ENCODE measurements around the gene UCK1.

The UCK1 gene

GRCh38 chr9:131496844-131497405 is 34.1 kb downstream of the UCK1 start:
- Mint-ChIP-seq H3K36me3 (peaks cover 94% of the 10 kb centered on the region), H3K4me1 (peaks cover 43% of the 10 kb centered on the region), H3K4me3 (no peak overlapping the region), H3K9me3 (no peaks in the 10 kb centered on the region), H3K27ac (peak overlapping the region; percentile 83)
- ATAC-seq (no peak), DNase-seq (ENCODE audit: low spot score in 2 of 2) (no peak)

- Mint-ChIP-seq H3K4me3 (no peak overlapping the region), H3K4me1 (peaks cover 33% of the 10 kb centered on the region), H3K9me3 (no peaks in the 10 kb centered on the region), H3K36me3 (peaks cover 97% of the 10 kb centered on the region), H3K27ac (peak overlapping the region; percentile 17)
- DNase-seq (ENCODE audit: low spot score in 2 of 2), result no peak
- no peak for ATAC-seq
Measured at GRCh38 chr9:131495785-131496184, 35.3 kb downstream of the UCK1 start.

- no peak for DNase-seq (ENCODE audit: low spot score in 2 of 2)
- Mint-ChIP-seq H3K36me3 (peaks cover 97% of the 10 kb centered on the region), H3K4me3 (no peak overlapping the region)
Measured at GRCh38 chr9:131494296-131494870, 36.7 kb downstream of the UCK1 start.

GRCh38 chr9:131492070-131492469 is 39.0 kb downstream of the UCK1 start:
- Mint-ChIP-seq H3K27ac (peak overlapping the region; percentile 29), H3K36me3 (peaks cover 100% of the 10 kb centered on the region), H3K9me3 (no peaks in the 10 kb centered on the region), H3K4me1 (peaks cover 10% of the 10 kb centered on the region), H3K4me3 (no peak overlapping the region)
- ATAC-seq (no peak), DNase-seq (ENCODE audit: low spot score in 2 of 2) (no peak)

More at GRCh38 chr9:131494296-131494870, 36.7 kb downstream of the UCK1 start:
- Mint-ChIP-seq H3K4me1 (peaks cover 19% of the 10 kb centered on the region), H3K27ac (peak overlapping the region; percentile 50), H3K9me3 (no peaks in the 10 kb centered on the region)
- no peak for ATAC-seq

GRCh38 chr9:131491001-131491710 is 39.9 kb downstream of the UCK1 start:
- H3K27ac Mint-ChIP-seq, result peak overlapping the region; percentile 43
- DNase-seq (ENCODE audit: low spot score in 2 of 2) (no peak), ATAC-seq (no peak)
- no peaks in the 10 kb centered on the region for H3K9me3 Mint-ChIP-seq
- H3K36me3 Mint-ChIP-seq, result peaks cover 100% of the 10 kb centered on the region
- peaks cover 7% of the 10 kb centered on the region for H3K4me1 Mint-ChIP-seq
- H3K4me3 Mint-ChIP-seq, result no peak overlapping the region

GRCh38 chr9:131490514-131490913 is 40.5 kb downstream of the UCK1 start:
- H3K27ac Mint-ChIP-seq, result peak overlapping the region; percentile 43

GRCh38 chr9:131487621-131488031 is 43.4 kb downstream of the UCK1 start:
- H3K36me3 Mint-ChIP-seq, result peaks cover 100% of the 10 kb centered on the region
- H3K4me1 Mint-ChIP-seq, result peaks cover 7% of the 10 kb centered on the region
- no peak for DNase-seq (ENCODE audit: low spot score in 2 of 2)
- H3K9me3 Mint-ChIP-seq, result no peaks in the 10 kb centered on the region
- no peak for ATAC-seq
- H3K4me3 Mint-ChIP-seq, result no peak overlapping the region
- no peak overlapping the region for H3K27ac Mint-ChIP-seq

More at GRCh38 chr9:131490514-131490913, 40.5 kb downstream of the UCK1 start:
- H3K4me1 Mint-ChIP-seq, result peaks cover 7% of the 10 kb centered on the region
- DNase-seq (ENCODE audit: low spot score in 2 of 2) (no peak), ATAC-seq (no peak)
- H3K9me3 Mint-ChIP-seq, result no peaks in the 10 kb centered on the region
- H3K4me3 Mint-ChIP-seq, result no peak overlapping the region
- H3K36me3 Mint-ChIP-seq, result peaks cover 100% of the 10 kb centered on the region

GRCh38 chr9:131487001-131487400 is 44.1 kb downstream of the UCK1 start:
- no peak overlapping the region for H3K4me3 Mint-ChIP-seq
- ATAC-seq (no peak), DNase-seq (ENCODE audit: low spot score in 2 of 2) (no peak)
- H3K9me3 Mint-ChIP-seq, result no peaks in the 10 kb centered on the region
- H3K27ac Mint-ChIP-seq, result no peak overlapping the region
- peaks cover 7% of the 10 kb centered on the region for H3K4me1 Mint-ChIP-seq
- peaks cover 100% of the 10 kb centered on the region for H3K36me3 Mint-ChIP-seq

- no peak for ATAC-seq
- no peak for DNase-seq (ENCODE audit: low spot score in 2 of 2)
- Mint-ChIP-seq H3K4me1 (peaks cover 7% of the 10 kb centered on the region), H3K27ac (peak overlapping the region; percentile 17), H3K36me3 (peaks cover 100% of the 10 kb centered on the region), H3K9me3 (no peaks in the 10 kb centered on the region), H3K4me3 (no peak overlapping the region)
Measured at GRCh38 chr9:131485728-131486422, 45.2 kb downstream of the UCK1 start.

- Mint-ChIP-seq H3K36me3 (peaks cover 100% of the 10 kb centered on the region), H3K27ac (peak overlapping the region; percentile 40)
Measured at GRCh38 chr9:131485206-131485605, 45.9 kb downstream of the UCK1 start.

GRCh38 chr9:131484560-131485185 is 46.4 kb downstream of the UCK1 start:
- H3K27ac Mint-ChIP-seq, result peak overlapping the region; percentile 40
- no peak for DNase-seq (ENCODE audit: low spot score in 2 of 2)

More at GRCh38 chr9:131485206-131485605, 45.9 kb downstream of the UCK1 start:
- peaks cover 7% of the 10 kb centered on the region for H3K4me1 Mint-ChIP-seq
- no peak for DNase-seq (ENCODE audit: low spot score in 2 of 2)
- H3K9me3 Mint-ChIP-seq, result no peaks in the 10 kb centered on the region
- no peak for ATAC-seq
- no peak overlapping the region for H3K4me3 Mint-ChIP-seq

GRCh38 chr9:131484051-131484445 is 47.0 kb downstream of the UCK1 start:
- no peak for DNase-seq (ENCODE audit: low spot score in 2 of 2)
- Mint-ChIP-seq H3K9me3 (no peaks in the 10 kb centered on the region), H3K4me1 (peaks cover 7% of the 10 kb centered on the region), H3K36me3 (peaks cover 100% of the 10 kb centered on the region), H3K27ac (no peak overlapping the region), H3K4me3 (no peak overlapping the region)
- ATAC-seq, result no peak

More at GRCh38 chr9:131484560-131485185, 46.4 kb downstream of the UCK1 start:
- Mint-ChIP-seq H3K4me1 (peaks cover 7% of the 10 kb centered on the region), H3K9me3 (no peaks in the 10 kb centered on the region), H3K4me3 (no peak overlapping the region), H3K36me3 (peaks cover 100% of the 10 kb centered on the region)
- ATAC-seq, result no peak

GRCh38 chr9:131483319-131484050 is 47.6 kb downstream of the UCK1 start:
- Mint-ChIP-seq H3K4me3 (no peak overlapping the region), H3K9me3 (no peaks in the 10 kb centered on the region), H3K36me3 (peaks cover 100% of the 10 kb centered on the region), H3K4me1 (peaks cover 3% of the 10 kb centered on the region), H3K27ac (no peak overlapping the region)
- DNase-seq (ENCODE audit: low spot score in 2 of 2), result no peak
- ATAC-seq, result no peak

- ATAC-seq (no peak), DNase-seq (ENCODE audit: low spot score in 2 of 2) (no peak)
- H3K4me3 Mint-ChIP-seq, result no peak overlapping the region
- H3K4me1 Mint-ChIP-seq, result no peaks in the 10 kb centered on the region
- peaks cover 100% of the 10 kb centered on the region for H3K36me3 Mint-ChIP-seq
- H3K27ac Mint-ChIP-seq, result peak overlapping the region; percentile 80
- no peaks in the 10 kb centered on the region for H3K9me3 Mint-ChIP-seq
Measured at GRCh38 chr9:131482343-131483006, 48.6 kb downstream of the UCK1 start.

Measured in stimulated activated effector memory CD8-positive, alpha-beta T cell treated with anti-CD3 and anti-CD28 coated beads, Interleukin-12 subunit alpha, Interleukin-12 subunit beta, amount 100 ng/mL, for 72 hours (primary cell).